ENCODE measurements around the gene NEGR1.

GRCh38 chr1:71755441-71755840, 526.9 kb downstream of the NEGR1 start:
- TF ChIP-seq CTCF (conservative IDR thresholded peaks at IDR 0.05) (no peak), EZH2 (IDR thresholded peaks at IDR 0.05; ENCODE audit: low read depth) (no peak)

Measured in PC-9 (cell line).